IMR-90 (cell line): ENCODE measurements around the gene PRR36. TPM values are rescaled to one million over a fixed set of nuclear protein-coding genes. Genes with fewer than 3 reads are reported as not detected.

ENCODE experiments used
- ATAC-seq: fragments of 200-7000 bp; cut with Tn5 transposase; 2 replicates; pipeline ENCODE4 v1.9.1; 2020; ENCODE audit warnings: low read depth, mild to moderate bottlenecking, moderate library complexity
- BruUV-seq: library from RNA; stranded (reverse); fragments of 400-500 nt; replicated peaks from 2 replicates; lab custom pipeline; 2021; lab: Mats Ljungman, UMichigan
- CTCF ChIA-PET: fragments of 300-600 bp; formaldehyde crosslinking; extraction: SDS; loops from one replicate; lab custom pipeline; 2021; ENCODE audit warnings: antibody characterized with exemption; lab: Yijun Ruan, JAX
- POLR2A ChIA-PET: fragments of 300-600 bp; sonication (Branson Sonifier 250); formaldehyde crosslinking; loops from one replicate; lab custom pipeline; 2022; ENCODE audit warnings: antibody characterized with exemption; ENCODE audit not compliant: unreplicated experiment; lab: Charles Lee
- DNase-seq: peaks from one replicate; pipeline ENCODE4 v3.0.0; 2013
- H2AFZ ChIP-seq: replicated peaks from 2 replicates; pipeline ENCODE3; 2013; ENCODE audit warnings: low read length, mild to moderate bottlenecking; ENCODE audit not compliant: poor library complexity
- H2AK5ac ChIP-seq: 2 replicates; pipeline ENCODE4 v1.6.1; 2013; ENCODE audit warnings: low read depth, low read length, inconsistent platforms
- H2AK9ac ChIP-seq: replicated peaks from 2 replicates; pipeline ENCODE3; 2013; ENCODE audit warnings: mild to moderate bottlenecking, low read depth, low read length, moderate library complexity; ENCODE audit not compliant: poor library complexity
- H2BK120ac ChIP-seq: 2 replicates; pipeline ENCODE4 v1.6.1; 2013; ENCODE audit warnings: low read depth, low read length, inconsistent platforms
- H2BK15ac ChIP-seq: 3 replicates; pipeline ENCODE4 v1.6.1; 2013; ENCODE audit warnings: low read depth, low read length, inconsistent platforms
- H2BK20ac ChIP-seq: 2 replicates; pipeline ENCODE4 v1.6.1; 2013; ENCODE audit warnings: low read depth, mild to moderate bottlenecking, inconsistent platforms, low read length, moderate library complexity
- H2BK5ac ChIP-seq: 2 replicates; pipeline ENCODE4 v1.6.1; 2013; ENCODE audit warnings: mild to moderate bottlenecking, low read depth, low read length, inconsistent platforms; ENCODE audit not compliant: poor library complexity, severe bottlenecking
- H3K14ac ChIP-seq: replicated peaks from 2 replicates; pipeline ENCODE4 v1.6.1; 2013; ENCODE audit warnings: low read depth, low read length, inconsistent platforms
- H3K18ac ChIP-seq: 2 replicates; pipeline ENCODE4 v1.6.1; 2013; ENCODE audit warnings: low read depth, low read length, control low read depth
- H3K23ac ChIP-seq: 2 replicates; pipeline ENCODE4 v1.6.1; 2013; ENCODE audit warnings: low read depth, low read length, inconsistent platforms
- H3K27ac ChIP-seq: 2 replicates; pipeline ENCODE4 v1.5.1; 2013; ENCODE audit warnings: mild to moderate bottlenecking, control low read depth, low read length; ENCODE audit not compliant: insufficient read depth
- H3K27me3 ChIP-seq: 2 replicates; pipeline ENCODE4 v1.6.1; 2013; ENCODE audit warnings: low read length; ENCODE audit not compliant: control insufficient read depth, insufficient read depth
- H3K36me3 ChIP-seq: 2 replicates; pipeline ENCODE4 v1.6.1; 2013; ENCODE audit warnings: low read length, mixed read lengths; ENCODE audit not compliant: control insufficient read depth, insufficient read depth
- H3K4ac ChIP-seq: 2 replicates; pipeline ENCODE4 v1.6.1; 2013; ENCODE audit warnings: low read depth, low read length, inconsistent platforms
- H3K4me1 ChIP-seq: 2 replicates; pipeline ENCODE4 v1.6.1; 2013; ENCODE audit warnings: low read length, mixed read lengths; ENCODE audit not compliant: control insufficient read depth, insufficient read depth
- H3K4me2 ChIP-seq: 2 replicates; pipeline ENCODE4 v1.6.1; 2013; ENCODE audit warnings: low read depth, mild to moderate bottlenecking, control low read depth, low read length, moderate library complexity
- H3K4me3 ChIP-seq: 2 replicates; pipeline ENCODE4 v1.5.1; 2013; ENCODE audit warnings: low read depth, mild to moderate bottlenecking, control low read depth, low read length, moderate library complexity; ENCODE audit not compliant: insufficient read depth
- H3K56ac ChIP-seq: 2 replicates; pipeline ENCODE4 v1.6.1; 2013; ENCODE audit warnings: low read length, inconsistent platforms; ENCODE audit not compliant: insufficient read depth; ENCODE audit errors: extremely low read depth
- H3K79me1 ChIP-seq, 2 experiments: 2 replicates each; pipeline ENCODE4 v1.6.1; 2013; ENCODE audit warnings: low read length in 2 of 2, inconsistent platforms in 1 of 2, low read depth in 1 of 2
- H3K9ac ChIP-seq: 2 replicates; pipeline ENCODE4 v1.6.1; 2013; ENCODE audit warnings: low read depth, low read length, control low read depth
- H3K9me1 ChIP-seq: 2 replicates; pipeline ENCODE4 v1.6.1; 2013; ENCODE audit warnings: low read length, inconsistent platforms; ENCODE audit not compliant: insufficient read depth
- H3K9me3 ChIP-seq: 2 replicates; pipeline ENCODE4 v1.6.1; 2013; ENCODE audit warnings: low read length; ENCODE audit not compliant: control insufficient read depth, insufficient read depth
- H4K20me1 ChIP-seq: 2 replicates; pipeline ENCODE4 v1.6.1; 2013; ENCODE audit warnings: low read length, inconsistent platforms; ENCODE audit not compliant: insufficient read depth
- H4K5ac ChIP-seq: 2 replicates; pipeline ENCODE4 v1.6.1; 2013; ENCODE audit warnings: mild to moderate bottlenecking, low read depth, low read length, control low read depth
- H4K8ac ChIP-seq, 2 experiments: 2 replicates each; pipeline ENCODE4 v1.6.1; 2013; ENCODE audit warnings: low read depth in 2 of 2, low read length in 2 of 2, control low read depth in 1 of 2, inconsistent platforms in 1 of 2
- H4K91ac ChIP-seq: 2 replicates; pipeline ENCODE4 v1.6.1; 2013; ENCODE audit warnings: low read depth, low read length, inconsistent platforms; ENCODE audit not compliant: insufficient read depth
- CEBPB ChIP-seq: IDR thresholded peaks from 2 replicates; pipeline ENCODE4 v1.6.1; 2012; ENCODE audit warnings: low read depth, low read length, improper control_type of control experiment
- CHD1 ChIP-seq: IDR thresholded peaks from 2 replicates; pipeline ENCODE4 v1.6.1; 2012; ENCODE audit warnings: low read depth, low read length, improper control_type of control experiment
- RAD21 ChIP-seq: IDR thresholded peaks from 2 replicates; pipeline ENCODE4 v1.6.1; 2012; ENCODE audit warnings: low read length, improper control_type of control experiment
- RCOR1 ChIP-seq: IDR thresholded peaks from 2 replicates; pipeline ENCODE4 v1.6.1; 2012; ENCODE audit warnings: mild to moderate bottlenecking, low read length, improper control_type of control experiment; ENCODE audit not compliant: insufficient replicate concordance
- RFX5 ChIP-seq: IDR thresholded peaks from 2 replicates; pipeline ENCODE4 v1.8.0; 2012; ENCODE audit warnings: low read depth, mild to moderate bottlenecking, low read length, moderate library complexity
- WGBS, 2 experiments: methylation state at CpG; one replicate each; pipeline versions ENCODE4 v1.1.5 to v1.1.7; 2013; ENCODE audit warnings: missing lambda C conversion rate in 2 of 2; ENCODE audit not compliant: insufficient read length in 1 of 2; ENCODE audit errors: extremely low coverage in 2 of 2; 5-methylcytosine and 5-hydroxymethylcytosine counted together
- dilution Hi-C: fragments of 300-500 bp; cut with HindIII; formaldehyde crosslinking; loops from one replicate; pipeline ENCODE4 v1.14.3; 2018; ENCODE audit warnings: low sequenced_read_pairs; ENCODE audit not compliant: unreplicated experiment
- in situ Hi-C: fragments of 300-500 bp; cut with MboI; formaldehyde crosslinking; loops from 3 replicates; pipeline ENCODE4 v1.14.3; 2019; ENCODE audit warnings: low sequenced_read_pairs, inconsistent platforms, mixed read lengths
- intact Hi-C: fragments of 100-400 bp; cut with micrococcal nuclease; formaldehyde crosslinking; loops from 2 replicates; pipeline ENCODE4 v1.10.0; 2022
- polyA plus RNA-seq, 3 experiments: library from polyadenylated mRNA; depleted of rRNA; stranded (reverse); fragments of >200 nt; gene quantifications; 2 replicates each; pipeline ENCODE4 v1.2.3, GENCODE V29; 2012; ENCODE audit warnings: low replicate concordance in 1 of 3
- total RNA-seq: library from RNA; depleted of rRNA; stranded (reverse); fragments of >200 nt; gene quantifications from 2 replicates; pipeline ENCODE4 v1.2.3, GENCODE V29; 2012

PRR36 gene
- total and polyA plus RNA-seq, 2 of the 4 experiments (the other 2 are of a cell fraction), result 0.02 TPM; not detected in 1

DNA sequence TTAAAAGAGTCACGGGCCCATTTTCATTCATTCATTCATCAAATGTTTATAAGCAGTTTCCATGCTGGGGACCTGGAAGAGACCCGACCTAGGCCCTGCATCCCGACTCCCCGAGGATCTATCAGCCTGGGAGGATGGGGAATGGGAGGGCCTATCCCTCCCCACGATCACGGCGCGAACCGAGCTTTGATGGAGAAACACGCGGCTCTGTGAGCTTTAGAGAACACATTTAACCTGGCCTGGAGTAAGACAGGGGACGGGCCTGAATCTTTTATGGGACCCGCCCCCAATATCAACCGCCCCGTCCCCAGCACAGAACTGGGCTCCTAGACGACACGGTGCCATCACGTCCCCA lies 45.0 kb downstream of the PRR36 start:
- TF ChIP-seq RAD21 (no peak), CHD1 (no peak), RCOR1 (no peak), RFX5 (no peak), CEBPB (no peak)
- Histone ChIP-seq H3K36me3 (no peaks in the 10 kb centered on the region), H2BK20ac (no peak overlapping the region), H3K23ac (no peak overlapping the region), H2AK5ac (no peak overlapping the region), H3K14ac (0 out of 2 replicates have a peak overlapping the region, but pooled peaks have one; percentile 20), H3K27ac (no peak overlapping the region), H3K9ac (no peak overlapping the region), H3K4me1 (peaks cover 14% of the 10 kb centered on the region; the same call in 1 of the 2 replicates), H3K9me1 (peaks cover 2% of the 10 kb centered on the region; the same call in 1 of the 2 replicates), H2BK120ac (no peak overlapping the region), H2BK15ac (no peak overlapping the region), H4K5ac (no peak overlapping the region), H3K79me1 (peaks cover 0 to 32% of the 10 kb centered on the region in 2 experiments; a peak in 2 of 4 replicates), H3K4me3 (peak overlapping the region; percentile 28), H3K9me3 (no peaks in the 10 kb centered on the region), H4K91ac (no peak overlapping the region), H2AK9ac (peak overlapping the region; percentile 33), H4K8ac (peak overlapping the region; percentile 5 to 29; a peak in 1 of 4 replicates), H3K27me3 (0 out of 2 replicates have a peak, but pooled peaks cover 2% of the 10 kb centered on the region), H3K18ac (no peak overlapping the region), H2AFZ (peak overlapping the region; percentile 89), H3K56ac (no peak overlapping the region), H3K4ac (no peak overlapping the region), H2BK5ac (no peak overlapping the region), H3K4me2 (peak overlapping the region; percentile 52), H4K20me1 (peaks cover 10% of the 10 kb centered on the region)
- no peak for ATAC-seq
- in situ Hi-C loops (no loop called here), dilution Hi-C loops (no loop called here), intact Hi-C loops (no loop called here)
- CTCF ChIA-PET, result no interaction called here
- BruUV-seq, result no TSS peak
- POLR2A ChIA-PET, result no interaction called here
- no peak for DNase-seq
- WGBS, 2 experiments, result 10% methylated on average over 2 of the region's 18 CpGs; no CpG with 5 or more reads in 1 of the 2 experiments
